GM12878 (cell line): ENCODE data around the gene G3BP1. TPM values are rescaled to one million over a fixed set of nuclear protein-coding genes. Genes with fewer than 3 reads are reported as not detected.

Experiments used
- CHD4 ChIP-seq: fragments of 200-600 bp; sonication (generic); IDR thresholded peaks from 2 replicates; pipeline ENCODE4 v1.6.1; 2016; ENCODE audit warnings: mild to moderate bottlenecking
- CUX1 ChIP-seq: IDR thresholded peaks from 2 replicates; pipeline ENCODE4 v1.6.1; 2012; ENCODE audit warnings: improper control_type of control experiment, low read depth, low read length; ENCODE audit not compliant: insufficient replicate concordance
- EED ChIP-seq: sonication (generic); IDR thresholded peaks from 2 replicates; pipeline ENCODE4 v1.6.1; 2016; ENCODE audit warnings: antibody characterized with exemption, low read depth
- FOXK2 ChIP-seq: fragments of 450-650 bp; IDR thresholded peaks from 2 replicates; pipeline ENCODE4 v1.6.1; 2017; ENCODE audit warnings: mild to moderate bottlenecking, moderate library complexity
- HCFC1 ChIP-seq: fragments of 150-350 bp; IDR thresholded peaks from 2 replicates; pipeline ENCODE4 v1.6.1; 2014; ENCODE audit warnings: low read length
- NFXL1 ChIP-seq: fragments of 450-650 bp; IDR thresholded peaks from 2 replicates; pipeline ENCODE4 v1.6.1; 2017; ENCODE audit warnings: antibody characterized with exemption, mild to moderate bottlenecking, borderline replicate concordance
- NR2C2 ChIP-seq: IDR thresholded peaks from 2 replicates; pipeline ENCODE4 v1.6.1; 2011; ENCODE audit warnings: borderline replicate concordance, low read depth; ENCODE audit not compliant: control insufficient read depth, insufficient read length
- POLR2A ChIP-seq: IDR thresholded peaks from 2 replicates; pipeline ENCODE4 v1.6.1; 2011; ENCODE audit warnings: low read depth, mild to moderate bottlenecking, low read length
- POLR2AphosphoS2 ChIP-seq: IDR thresholded peaks from 2 replicates; pipeline ENCODE4 v1.6.1; 2011; ENCODE audit warnings: low read depth, mild to moderate bottlenecking, low read length, improper control_type of control experiment, moderate library complexity
- RCOR1 ChIP-seq: conservative IDR thresholded peaks from 2 replicates; pipeline ENCODE4 v1.6.1; 2012; ENCODE audit warnings: low read depth, low read length, improper control_type of control experiment
- RUNX3 ChIP-seq: IDR thresholded peaks from 2 replicates; pipeline ENCODE4 v1.6.1; 2012; ENCODE audit warnings: low read length, inconsistent platforms
- SMAD1 ChIP-seq: fragments of 450-650 bp; IDR thresholded peaks from 2 replicates; pipeline ENCODE4 v1.6.1; 2018; ENCODE audit warnings: mild to moderate bottlenecking, low read depth; ENCODE audit not compliant: partially characterized antibody
- SPI1 ChIP-seq: IDR thresholded peaks from 2 replicates; pipeline ENCODE4 v1.6.1; 2011; ENCODE audit warnings: low read depth, mild to moderate bottlenecking, low read length, moderate library complexity, borderline replicate concordance; ENCODE audit not compliant: insufficient read depth
- ZBTB33 ChIP-seq: fragments of 450-650 bp; IDR thresholded peaks from 2 replicates; pipeline ENCODE4 v1.6.1; 2017; ENCODE audit warnings: mild to moderate bottlenecking
- ZNF274 ChIP-seq: IDR thresholded peaks from one replicate; pipeline ENCODE4 v1.8.0; 2011; ENCODE audit not compliant: insufficient read length, insufficient read depth
- ZNF622 ChIP-seq: fragments of 450-650 bp; IDR thresholded peaks from 2 replicates; pipeline ENCODE4 v1.6.1; 2017; ENCODE audit warnings: mild to moderate bottlenecking, inconsistent platforms
- ZNF687 ChIP-seq: fragments of 450-650 bp; IDR thresholded peaks from 2 replicates; pipeline ENCODE4 v1.6.1; 2017; ENCODE audit warnings: mild to moderate bottlenecking, moderate library complexity
- polyA plus RNA-seq, 11 experiments: library from polyadenylated mRNA; depleted of rRNA in 4 of 11; unstranded in 6 of 11; stranded (reverse) in 5 of 11; fragments of >200 nt; fragmentation: Nextera tagmentation in 4 of 11; fragmentation: Illumina TruSeq in 1 of 11; extraction: Ambion mirVana in 4 of 11; extraction: Trizol in 1 of 11; gene quantifications; 1 replicate in 1 of 11; 2 replicates in 10 of 11; pipeline versions ENCODE4 v1.2.1 to v1.2.3, GENCODE V29; 2011 to 2016; ENCODE audit warnings: inconsistent platforms in 2 of 11, missing spikeins in 2 of 11, low read depth in 1 of 11
- total RNA-seq, 4 experiments: library from RNA; depleted of rRNA in 3 of 4; stranded (reverse); fragments of >200 nt in 3 of 4; fragmentation: Illumina TruSeq in 1 of 4; extraction: Trizol in 1 of 4; gene quantifications; 2 replicates each; pipeline versions ENCODE4 v1.2.1 to v1.2.3, GENCODE V29; 2013 to 2021

Gene G3BP1
- total and polyA plus RNA-seq, 10 of the 15 experiments (the other 5 are each of a cell fraction or from before 2014, with no cell fraction given), result 49.7 to 438 (median 148) TPM

GRCh38 chr5:151745071-151745705, 26.6 kb upstream of the G3BP1 start (continued):
- TF ChIP-seq ZNF687 (peak; percentile 84), CUX1 (no peak), RCOR1 (no peak), NFXL1 (no peak), NR2C2 (no peak), CHD4 (no peak), EED (peak; percentile 42; the same call in 1 of the 2 replicates), POLR2AphosphoS2 (no peak), HCFC1 (no peak), ZNF622 (no peak), ZNF274 (no peak), SMAD1 (no peak), RUNX3 (peak; percentile 92), POLR2A (no peak), ZBTB33 (no peak), SPI1 (peak; percentile 94), FOXK2 (no peak)
